Uterus (tissue), 4 donors: ENCODE data around the gene PEAK1. TPM values are rescaled to one million over a fixed set of nuclear protein-coding genes. Genes with fewer than 3 reads are reported as not detected.

Source experiments
- DNase-seq, 2 donors: peaks; one replicate each; pipeline ENCODE4 v3.0.0-alpha.2; 2019 to 2020
- H3K27ac ChIP-seq, 2 donors: fragments of 200-600 bp; sonication (generic); 1 replicate in 1 of 2; 2 replicates in 1 of 2; pipeline ENCODE4 v1.5.1; 2016 to 2018
- H3K27me3 ChIP-seq, 2 donors: fragments of 200-600 bp; sonication (generic); one replicate each; pipeline ENCODE4 v1.5.1; 2018 to 2019; ENCODE audit warnings: control low read depth in 1 of 2
- H3K36me3 ChIP-seq, 2 donors: fragments of 200-600 bp; sonication (generic); one replicate each; pipeline ENCODE4 v1.5.1; 2019; ENCODE audit warnings: control low read depth in 1 of 2
- H3K4me1 ChIP-seq, 2 donors: fragments of 200-600 bp; sonication (generic); one replicate each; pipeline ENCODE4 v1.5.1; 2018 to 2019; ENCODE audit warnings: control low read depth in 1 of 2
- H3K4me3 ChIP-seq, 2 donors: fragments of 200-600 bp; sonication (generic); 1 replicate in 1 of 2; 2 replicates in 1 of 2; pipeline ENCODE4 v1.5.1; 2018 to 2019; ENCODE audit warnings: mild to moderate bottlenecking in 1 of 2
- H3K9me3 ChIP-seq, 2 donors: fragments of 200-600 bp; sonication (generic); one replicate each; pipeline ENCODE4 v1.5.1; 2019; ENCODE audit warnings: control low read depth in 1 of 2
- CTCF ChIP-seq, 4 experiments: fragments of 200-600 bp in 2 of 4; fragments of 450-650 bp in 2 of 4; sonication (generic) in 2 of 4; IDR thresholded peaks; one replicate each; pipeline ENCODE4 v1.5.1; 2016 to 2019; ENCODE audit warnings: antibody characterized with exemption in 4 of 4, mild to moderate bottlenecking in 2 of 4, moderate library complexity in 1 of 4
- POLR2A ChIP-seq, 2 donors: fragments of 450-650 bp; IDR thresholded peaks; one replicate each; pipeline ENCODE4 v1.6.1; 2016; ENCODE audit warnings: antibody characterized with exemption in 2 of 2, mild to moderate bottlenecking in 1 of 2, moderate library complexity in 1 of 2
- intact Hi-C: fragments of 100-400 bp; cut with DNase I; formaldehyde crosslinking; loops from one replicate; pipeline ENCODE4 v1.15.1; 2023; ENCODE audit warnings: low total_unique reads
- total RNA-seq, 4 donors: library from RNA; depleted of rRNA in 3 of 4; stranded (reverse); fragments of >200 nt in 3 of 4; gene quantifications; one replicate each; pipeline versions ENCODE4 v1.1.0 to v1.2.4, GENCODE V29; 2014 to 2023
- donor health status: DM: yes; HTN: yes; CAD: no.

The PEAK1 gene
- total RNA-seq, 4 donors from 2014 or later = 14.4 to 87.3 (median 43.5) TPM

DNA sequence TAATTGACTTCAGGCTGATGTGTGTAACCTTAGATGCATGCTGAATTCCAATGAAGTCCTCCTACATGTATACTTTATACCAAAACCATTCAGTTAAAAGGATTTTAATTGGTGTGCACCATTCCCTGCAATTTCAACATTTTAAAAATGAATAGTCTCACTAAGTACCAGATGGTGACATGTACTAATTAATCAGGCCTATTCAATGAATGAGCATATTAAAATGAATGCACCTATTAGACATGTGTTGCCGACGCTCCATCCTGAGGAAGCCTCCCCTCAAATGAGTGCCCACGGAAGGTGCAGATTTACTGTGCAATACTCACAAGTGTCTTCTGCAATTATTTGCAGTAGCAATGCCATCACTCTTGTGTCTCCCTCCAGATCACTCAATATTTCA lies 224.3 kb downstream of the PEAK1 start:
- no peaks in the 10 kb centered on the region for H3K36me3 ChIP-seq
- no peak for DNase-seq
- H3K27ac ChIP-seq = no peak overlapping the region
- TF ChIP-seq POLR2A (IDR thresholded peaks at IDR 0.05) = no peak
- TF ChIP-seq CTCF (IDR thresholded peaks at IDR 0.05) = no peak
- H3K27me3 ChIP-seq = no peaks in the 10 kb centered on the region
- intact Hi-C loops = no loop called here
- H3K9me3 ChIP-seq = peaks cover 0 to 12% of the 10 kb centered on the region in 2 donors
- H3K4me3 ChIP-seq = no peak overlapping the region
- H3K4me1 ChIP-seq = no peaks in the 10 kb centered on the region

GRCh38 chr15:77192451-77192850 lies 227.5 kb downstream of the PEAK1 start:
- TF ChIP-seq CTCF (IDR thresholded peaks at IDR 0.05) = no peak
- no peak for TF ChIP-seq POLR2A (IDR thresholded peaks at IDR 0.05)
- no peaks in the 10 kb centered on the region for H3K4me1 ChIP-seq
- intact Hi-C loops = no loop called here
- H3K27me3 ChIP-seq = no peaks in the 10 kb centered on the region
- DNase-seq = no peak
- no peak overlapping the region for H3K27ac ChIP-seq
- no peaks in the 10 kb centered on the region for H3K9me3 ChIP-seq
- H3K4me3 ChIP-seq = no peak overlapping the region
- no peaks in the 10 kb centered on the region for H3K36me3 ChIP-seq

GRCh38 chr15:77191230-77191834 lies 228.6 kb downstream of the PEAK1 start:
- intact Hi-C loops = no loop called here
- no peaks in the 10 kb centered on the region for H3K36me3 ChIP-seq
- H3K27me3 ChIP-seq = no peaks in the 10 kb centered on the region
- H3K9me3 ChIP-seq = no peaks in the 10 kb centered on the region
- DNase-seq = no peak
- TF ChIP-seq POLR2A (IDR thresholded peaks at IDR 0.05) (no peak), CTCF (IDR thresholded peaks at IDR 0.05) (no peak)
- no peaks in the 10 kb centered on the region for H3K4me1 ChIP-seq
- H3K4me3 ChIP-seq = no peak overlapping the region
- H3K27ac ChIP-seq = no peak overlapping the region

GRCh38 chr15:77187751-77188464 lies 232.0 kb downstream of the PEAK1 start:
- DNase-seq = peak in 1 of 2 donors; percentile 57
- H3K27me3 ChIP-seq = no peaks in the 10 kb centered on the region
- intact Hi-C loops = no loop called here
- H3K27ac ChIP-seq = peak overlapping the region; percentile 35 to 76
- H3K4me1 ChIP-seq = no peaks in the 10 kb centered on the region
- H3K9me3 ChIP-seq = no peaks in the 10 kb centered on the region
- no peak overlapping the region for H3K4me3 ChIP-seq
- TF ChIP-seq POLR2A (IDR thresholded peaks at IDR 0.05) (peak in 1 of 2 donors; percentile 7), CTCF (IDR thresholded peaks at IDR 0.05) (no peak)
- H3K36me3 ChIP-seq = no peaks in the 10 kb centered on the region

GRCh38 chr15:77186594-77187011 lies 233.3 kb downstream of the PEAK1 start:
- TF ChIP-seq POLR2A (IDR thresholded peaks at IDR 0.05) (no peak), CTCF (IDR thresholded peaks at IDR 0.05) (peak; percentile 33 to 63 (median 42))
- Histone ChIP-seq H3K27ac (peak overlapping the region in 1 of 2 donors; percentile 76), H3K9me3 (no peaks in the 10 kb centered on the region)

More at GRCh38 chr15:77186594-77187011, 233.3 kb downstream of the PEAK1 start:
- H3K27me3 ChIP-seq = no peaks in the 10 kb centered on the region
- intact Hi-C loops = no loop called here
- H3K36me3 ChIP-seq = no peaks in the 10 kb centered on the region
- no peak for DNase-seq
- H3K4me3 ChIP-seq = no peak overlapping the region
- H3K4me1 ChIP-seq = no peaks in the 10 kb centered on the region
